Esophagus muscularis mucosa (tissue), 3 donors: ENCODE measurements around the gene IGHMBP2.

Experiments
- CTCF ChIP-seq, 3 experiments: fragments of 200-600 bp in 2 of 3; fragments of 450-650 bp in 1 of 3; sonication (generic) in 2 of 3; IDR thresholded peaks; one replicate each; pipeline ENCODE4 v1.5.1; 2017 to 2019; ENCODE audit warnings: antibody characterized with exemption in 3 of 3, mild to moderate bottlenecking in 2 of 3, moderate library complexity in 1 of 3
- POLR2AphosphoS5 ChIP-seq, 2 donors: sonication (generic); formaldehyde crosslinking; IDR thresholded peaks; one replicate each; pipeline ENCODE4 v1.6.1; 2017; ENCODE audit warnings: antibody characterized with exemption in 2 of 2

GRCh38 chr11:68897441-68897840, 6.2 kb upstream of the IGHMBP2 start:
- no peak for TF ChIP-seq CTCF (IDR thresholded peaks at IDR 0.05)
- TF ChIP-seq POLR2AphosphoS5 (IDR thresholded peaks at IDR 0.05), result no peak
